M059J (cell line): Measurements from ENCODE around the gene POM121L12. TPM values are rescaled to one million over a fixed set of nuclear protein-coding genes. Genes with fewer than 3 reads are reported as not detected.

ENCODE experiments used
- DNase-seq: peaks from one replicate; pipeline ENCODE4 v3.0.0-alpha.2; 2012; ENCODE audit warnings: low read depth
- total RNA-seq: library from RNA; depleted of rRNA; stranded (reverse); fragments of >200 nt; shearing (Covaris generic); gene quantifications from 2 replicates; pipeline ENCODE4 v1.2.3, GENCODE V29; 2014; rRNA removed

POM121L12 gene
- total RNA-seq: not detected in 2 replicates

DNA sequence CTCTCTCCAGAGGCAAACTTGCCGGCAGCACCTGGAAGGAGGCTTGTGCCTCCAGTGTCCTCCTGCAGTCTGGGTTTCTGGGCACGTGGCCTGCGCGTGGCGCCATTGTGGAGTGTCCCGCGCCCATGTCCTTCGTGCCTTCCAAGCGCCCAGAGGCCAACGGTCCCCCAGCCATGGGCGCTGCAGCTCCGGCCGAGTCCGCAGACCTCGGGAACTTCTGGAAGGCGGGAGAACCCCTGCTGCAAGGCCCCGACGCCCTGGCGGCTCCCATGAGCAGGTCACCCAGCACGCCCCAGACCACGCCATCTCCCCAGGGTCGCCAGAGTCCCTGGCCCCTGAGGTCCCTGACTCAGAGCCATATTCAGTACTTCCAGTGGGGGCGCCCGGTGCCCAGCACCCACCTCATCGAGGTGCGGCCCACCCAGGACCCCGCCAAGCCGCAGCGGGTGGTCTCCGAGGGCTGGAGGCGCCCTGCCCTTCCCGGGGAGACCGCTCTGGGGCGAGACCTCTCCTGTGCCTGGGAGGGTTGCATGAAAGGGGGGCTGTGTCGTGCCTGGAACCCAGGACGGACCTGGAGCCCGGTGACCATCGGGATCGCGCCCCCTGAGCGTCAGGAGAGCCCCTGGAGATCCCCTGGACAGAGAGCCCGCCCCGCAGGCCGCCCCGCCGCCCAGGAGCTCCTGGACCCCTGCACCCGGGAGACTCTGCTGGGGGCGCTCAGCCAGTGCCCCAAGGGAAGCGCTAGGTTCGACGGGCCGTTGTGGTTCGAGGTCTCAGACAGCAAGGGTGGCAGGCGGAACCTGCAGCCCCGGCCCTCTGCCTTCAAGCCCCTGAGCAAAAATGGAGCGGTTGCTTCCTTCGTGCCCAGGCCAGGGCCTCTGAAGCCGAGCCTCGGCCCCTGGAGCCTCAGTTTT lies at the start of gene POM121L12:
TSS of gene POM121L12 (plus strand) at position 135 of the 914 bp plus-strand sequence. CDS start at position 174, 39 bp downstream.
- no peak for DNase-seq

DNA sequence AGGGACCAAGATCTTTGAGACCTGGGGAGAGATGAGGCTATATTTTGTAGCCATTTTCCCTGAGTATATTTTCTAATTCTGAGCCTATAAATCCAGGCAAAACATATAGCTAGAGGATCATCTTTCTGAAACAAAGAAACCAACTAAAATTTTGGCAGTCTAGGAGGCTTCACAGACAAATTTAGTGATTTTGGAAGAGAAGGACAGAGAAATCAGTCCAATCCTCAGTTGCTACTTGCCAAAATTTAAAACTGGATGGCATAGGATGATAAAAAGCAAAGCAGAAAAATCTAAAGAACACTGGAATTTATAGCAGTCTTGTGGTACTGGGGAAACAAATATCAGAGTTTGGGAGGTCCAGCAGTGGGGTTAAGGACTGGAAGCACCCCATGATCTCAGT lies 43.4 kb upstream of the POM121L12 start:
- no peak for DNase-seq

DNA sequence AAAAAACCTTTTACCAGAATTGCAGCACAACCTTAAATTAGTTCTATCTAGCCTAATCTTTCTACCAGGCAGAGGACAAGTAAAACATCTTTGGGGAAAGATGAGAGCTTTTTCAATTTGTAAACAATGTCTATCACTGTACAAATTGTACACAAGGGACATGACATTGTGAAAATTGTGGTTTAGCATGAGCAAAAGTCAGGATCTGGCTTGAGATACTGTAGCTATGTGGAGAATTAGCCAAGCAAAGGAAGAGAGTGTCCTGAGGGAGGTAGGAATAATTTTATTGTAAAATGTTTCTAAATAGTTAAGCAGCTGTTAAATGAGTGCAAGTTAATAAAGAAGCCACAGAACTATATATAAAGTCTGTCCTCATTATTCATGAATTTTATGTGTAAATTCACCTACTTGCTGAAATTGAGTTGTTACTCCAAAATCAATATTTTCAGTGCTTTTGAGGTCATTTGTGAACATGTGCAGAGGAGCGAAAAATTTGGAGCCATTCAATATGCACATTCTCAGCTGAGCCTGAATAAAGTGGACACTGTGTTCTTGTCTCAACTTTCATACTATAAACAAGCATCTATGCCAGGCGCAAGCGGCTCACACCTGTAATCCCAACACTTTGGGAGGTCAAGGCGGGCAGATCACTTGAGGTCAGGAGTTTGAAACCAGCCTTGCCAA lies 42.8 kb upstream of the POM121L12 start:
- no peak for DNase-seq

DNA sequence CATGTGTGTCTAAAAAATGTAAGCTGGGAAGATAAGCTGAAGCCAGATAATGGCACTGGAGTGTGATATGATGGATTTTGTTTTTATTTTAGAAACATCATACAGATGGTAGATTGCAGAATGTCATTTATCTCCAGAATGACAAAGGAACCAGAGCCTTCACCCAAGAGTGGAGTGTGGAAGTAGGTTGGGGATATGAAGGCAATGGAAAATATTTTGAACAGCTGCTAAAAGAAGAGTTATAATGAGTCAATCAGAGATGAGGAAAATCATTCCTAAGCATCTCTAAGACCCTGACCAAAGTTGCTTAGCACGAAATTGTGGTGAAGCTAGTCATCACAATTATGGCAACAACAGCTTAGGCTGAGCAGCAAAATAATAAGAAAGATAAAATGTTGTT lies 39.8 kb upstream of the POM121L12 start:
- DNase-seq: no peak

DNA sequence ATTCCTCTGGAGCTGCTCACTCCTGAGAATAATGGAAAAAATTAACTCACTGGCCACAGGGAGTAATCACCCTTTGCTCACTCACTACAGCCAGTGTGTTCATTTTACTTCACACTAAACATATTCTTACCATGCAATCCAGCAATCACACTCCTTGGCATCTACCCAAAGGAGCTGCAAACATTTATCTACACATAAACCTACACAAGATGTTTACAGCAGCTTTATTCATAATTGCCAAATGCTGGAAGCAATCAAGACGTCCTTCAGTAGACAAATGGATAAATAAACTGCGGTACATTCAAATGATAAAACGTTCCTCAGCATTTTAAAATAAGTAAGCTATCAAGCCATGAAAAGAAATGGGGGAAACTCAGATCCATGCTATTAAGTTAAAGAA lies 34.2 kb upstream of the POM121L12 start:
- DNase-seq: no peak

DNA sequence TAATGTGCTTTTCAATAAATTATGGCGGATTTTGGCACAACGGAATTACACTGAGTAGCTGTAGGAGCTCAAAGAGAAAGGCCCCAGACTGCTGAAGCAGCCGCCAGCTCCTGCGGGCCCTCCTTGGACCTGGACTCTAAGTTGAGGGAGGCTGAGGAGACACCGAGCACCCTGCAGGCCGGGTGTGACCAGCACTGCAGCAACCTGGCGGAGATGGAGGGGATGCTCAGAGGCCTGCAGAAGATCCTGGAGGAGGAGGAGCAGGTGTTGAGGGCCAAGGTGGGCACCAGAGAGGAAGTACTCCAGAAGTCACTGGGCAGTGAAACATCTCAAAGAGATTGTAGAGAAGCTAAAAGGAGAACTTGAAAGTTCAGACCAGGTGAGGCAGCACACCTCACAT lies 33.0 kb upstream of the POM121L12 start:
- no peak for DNase-seq

DNA sequence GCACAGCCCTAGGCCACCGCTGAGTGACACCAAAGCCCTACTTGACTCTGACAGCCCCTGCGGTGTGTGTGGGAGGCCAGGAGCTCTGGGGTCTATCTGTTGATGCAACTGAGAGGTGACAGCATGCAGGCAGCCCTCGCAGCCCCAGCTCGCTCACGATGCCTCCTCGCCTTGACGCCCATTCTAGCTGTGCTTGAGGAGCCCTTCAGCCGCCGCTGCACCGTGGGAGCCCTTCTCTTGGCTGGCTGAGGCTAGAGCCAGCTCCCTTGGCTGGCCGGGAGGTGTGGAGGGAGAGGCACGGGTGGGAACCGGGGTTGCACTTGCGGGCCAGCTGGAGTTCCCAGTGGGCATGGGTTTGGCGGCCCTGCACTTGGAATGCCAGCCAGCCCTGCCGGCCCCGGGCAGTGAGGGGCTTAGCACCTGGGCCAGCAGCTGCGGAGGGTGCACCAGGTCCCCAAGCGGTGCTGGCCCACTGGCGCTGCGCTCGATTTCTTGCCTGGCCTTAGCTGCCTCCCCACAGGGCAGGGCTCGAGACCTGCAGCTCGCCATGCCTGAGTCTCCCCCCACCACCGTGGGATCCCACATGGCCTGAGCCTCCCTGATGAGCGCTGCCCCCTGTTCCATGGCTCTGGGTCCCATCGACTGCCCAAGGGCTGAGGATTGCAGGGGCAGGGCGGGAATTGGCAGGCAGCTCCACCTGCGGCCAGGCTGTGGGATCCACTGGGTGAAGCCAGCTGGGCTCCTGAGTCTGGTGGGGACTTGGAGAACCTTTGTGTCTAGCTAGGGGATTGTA lies 31.6 kb upstream of the POM121L12 start:
- no peak for DNase-seq

DNA sequence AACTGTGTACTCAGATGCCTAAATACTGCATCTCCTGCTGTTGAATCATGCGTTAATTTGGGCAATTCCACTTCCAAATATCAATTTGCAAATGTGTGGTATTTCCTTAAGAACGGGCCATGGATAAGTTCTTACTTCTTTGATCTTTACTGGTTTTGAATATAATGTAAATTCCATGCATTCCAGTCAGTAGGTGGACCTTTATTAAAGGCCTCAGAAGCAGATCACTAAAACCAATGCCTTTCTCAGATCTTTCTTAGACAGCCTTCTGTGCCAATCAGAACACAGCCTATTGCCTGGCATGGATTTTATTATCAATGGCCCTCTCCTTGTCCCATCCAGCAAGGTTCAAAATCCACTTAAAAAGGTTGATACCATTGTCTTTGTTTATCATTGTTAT lies 21.5 kb upstream of the POM121L12 start:
- DNase-seq: no peak

DNA sequence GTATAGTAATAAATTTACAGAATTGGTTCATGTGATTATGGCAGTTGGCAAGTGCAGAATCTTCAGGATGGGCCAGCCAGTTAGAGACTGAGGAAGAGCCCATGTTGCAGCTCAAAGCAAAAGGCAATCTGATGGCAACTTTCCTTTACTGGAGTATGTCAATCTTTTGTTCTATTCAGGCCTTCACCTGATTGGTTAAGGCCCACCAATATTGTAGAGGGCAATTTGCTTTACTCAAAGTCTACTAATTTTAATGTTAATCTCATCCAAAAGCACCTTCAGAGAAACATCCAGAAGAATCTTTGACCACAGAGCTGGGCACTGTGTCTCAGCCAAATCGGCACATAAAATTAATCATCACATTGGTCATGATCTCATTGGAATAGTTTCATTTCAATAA lies 20.0 kb upstream of the POM121L12 start:
- no peak for DNase-seq

DNA sequence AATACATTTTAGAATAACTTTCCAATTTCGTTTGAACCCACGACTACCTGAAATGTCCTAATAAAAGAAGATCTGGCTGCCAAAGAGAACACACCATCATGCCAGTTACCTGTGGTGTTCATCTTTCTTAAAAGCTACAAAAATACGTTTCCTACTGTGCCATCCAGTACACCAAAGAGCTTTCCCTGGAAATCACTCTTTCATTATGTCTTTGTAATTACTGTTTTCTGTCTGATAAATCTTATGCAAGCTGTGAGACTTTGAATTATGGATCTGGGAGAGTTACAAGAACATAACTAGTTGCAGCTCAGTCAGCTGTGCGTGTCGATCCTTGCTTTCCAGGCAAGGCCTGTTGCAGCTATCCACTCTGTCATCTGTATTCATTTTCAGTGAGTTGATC lies 12.5 kb upstream of the POM121L12 start:
- DNase-seq: no peak

DNA sequence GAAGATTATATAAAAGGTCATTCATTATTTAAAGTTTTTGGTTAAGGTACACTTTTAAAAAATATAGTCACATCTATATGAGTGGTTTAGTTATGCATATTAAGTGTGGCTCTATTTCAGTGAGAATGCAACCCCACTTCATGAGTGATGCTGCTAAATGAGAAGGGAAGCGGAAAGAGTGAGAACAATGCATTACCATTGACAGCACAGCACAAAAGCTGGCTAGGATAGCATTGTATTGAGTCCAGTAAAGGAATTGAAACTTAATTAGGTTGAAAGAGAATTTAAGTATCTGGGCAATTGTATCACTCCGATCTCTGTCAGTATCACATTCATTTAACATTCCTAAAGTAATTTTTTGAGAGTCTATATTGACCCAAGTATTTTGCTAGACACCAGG lies 13.2 kb downstream of the POM121L12 start:
- DNase-seq: no peak

DNA sequence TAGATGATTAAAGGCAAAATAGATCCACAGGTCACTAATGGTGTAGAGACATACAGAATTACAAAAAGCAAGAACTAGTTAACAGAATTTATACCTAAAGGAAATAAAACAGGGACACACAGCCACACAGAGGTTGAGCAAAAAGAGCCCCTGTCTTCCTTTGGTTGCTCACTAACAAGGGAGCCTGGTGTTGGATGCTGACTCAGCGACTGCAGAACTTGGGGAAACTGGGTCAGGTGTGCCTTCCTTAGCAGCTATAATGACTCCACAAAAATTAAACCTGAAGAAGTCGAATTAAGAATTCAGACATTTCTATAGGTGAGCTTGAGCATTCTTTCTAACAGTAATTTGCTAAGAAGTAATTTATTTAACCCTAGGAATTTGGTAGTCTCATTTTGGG lies 15.0 kb downstream of the POM121L12 start:
- no peak for DNase-seq

DNA sequence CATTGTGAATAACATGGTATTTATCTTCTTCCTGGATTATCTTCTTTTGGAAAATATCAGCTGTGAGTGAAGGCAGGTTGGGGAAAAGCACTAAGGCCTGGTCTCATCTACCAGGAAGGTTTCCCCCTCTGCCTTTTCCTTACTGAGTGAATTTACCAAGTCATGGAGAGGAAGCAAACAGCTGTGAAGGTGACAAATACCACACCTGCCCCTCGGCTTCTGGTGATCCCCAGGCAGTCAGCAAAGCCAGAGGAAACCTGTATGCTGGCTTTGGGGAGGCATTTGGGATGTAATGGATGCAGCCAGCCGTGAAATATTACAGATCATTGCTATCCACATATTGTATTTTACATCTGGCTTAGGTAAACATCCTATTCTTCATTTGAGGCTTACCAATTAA lies 24.2 kb downstream of the POM121L12 start:
- no peak for DNase-seq

DNA sequence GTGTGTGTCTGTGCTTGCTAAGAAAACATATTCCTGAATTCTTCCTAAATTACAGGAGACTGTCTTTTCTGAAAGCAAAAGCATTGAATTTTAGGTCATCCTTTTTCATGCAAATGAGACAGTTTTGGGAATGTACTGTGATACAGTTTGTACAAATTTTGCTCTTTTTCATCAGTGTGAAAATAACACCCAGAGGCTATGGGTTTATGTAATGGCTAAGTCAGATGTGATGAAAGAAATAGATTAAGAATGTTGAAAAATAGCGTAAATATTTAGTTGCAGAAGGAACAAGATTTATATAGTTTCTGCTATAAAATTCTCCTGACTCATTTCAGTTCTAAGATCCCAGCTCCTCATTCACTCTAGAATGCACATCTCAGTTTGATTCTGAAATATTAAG lies 24.6 kb downstream of the POM121L12 start:
- DNase-seq: no peak

DNA sequence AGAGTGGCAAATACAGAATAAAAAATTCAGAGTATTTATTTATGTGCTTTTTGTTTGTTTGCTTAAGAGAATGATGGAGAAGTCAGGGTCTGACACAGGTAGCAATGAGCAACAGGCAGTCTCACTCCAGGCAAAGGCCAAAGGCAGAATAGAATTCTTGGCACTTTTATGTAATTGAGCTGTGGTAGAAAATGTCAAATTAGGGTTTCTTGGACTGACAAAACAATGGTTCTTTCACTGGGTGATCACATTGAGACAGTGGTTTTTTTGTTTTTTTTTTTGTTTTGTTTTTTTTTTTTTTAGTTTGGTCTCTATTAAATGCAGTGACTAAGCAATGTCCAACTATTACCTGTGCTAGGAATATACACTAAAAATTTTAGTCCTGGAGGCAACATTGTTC lies 27.4 kb downstream of the POM121L12 start:
- no peak for DNase-seq

DNA sequence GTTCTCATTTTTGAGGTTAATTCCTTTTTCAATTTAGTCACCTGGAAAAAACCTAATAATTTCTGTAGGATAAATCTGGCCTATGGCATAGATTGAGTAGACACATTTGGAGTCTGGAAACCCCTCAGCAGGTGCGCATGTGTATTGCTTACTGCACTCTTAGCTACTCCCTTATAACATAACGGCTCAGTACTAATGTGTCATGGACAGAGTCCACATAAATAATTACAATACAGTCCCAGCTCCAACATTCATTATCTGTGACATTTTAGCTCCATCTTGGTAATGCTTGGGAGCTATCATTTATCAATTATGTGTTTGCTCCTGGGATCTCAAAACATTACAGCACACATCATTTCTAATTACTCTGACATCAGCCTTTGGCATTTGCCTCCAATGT lies 33.2 kb downstream of the POM121L12 start:
- no peak for DNase-seq

DNA sequence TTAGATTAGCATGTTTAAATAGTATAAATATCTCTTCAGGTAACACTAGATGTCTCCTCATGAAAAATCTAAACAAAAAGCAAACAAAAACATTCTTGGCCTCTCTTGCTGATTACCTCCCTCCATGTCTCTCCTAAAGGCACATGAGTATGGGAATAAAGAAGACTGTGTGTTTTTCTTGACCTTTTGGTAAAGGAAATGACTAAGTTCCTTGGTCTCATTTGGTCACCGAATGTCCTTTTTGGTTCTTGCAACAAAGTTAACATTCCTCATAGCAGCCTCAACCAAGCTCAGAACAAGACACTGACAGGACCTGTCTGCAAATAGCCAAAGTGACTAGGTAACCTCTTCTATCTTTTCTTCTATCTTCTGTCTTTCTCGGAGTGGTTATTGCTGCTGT lies 35.5 kb downstream of the POM121L12 start:
- DNase-seq: no peak
